Tongue (tissue), 2 donors: ENCODE measurements around the gene OR52R1. TPM values are rescaled to one million over a fixed set of nuclear protein-coding genes. Genes with fewer than 3 reads are reported as not detected.
"Not testable (repeated sequence)": the region's sequence is repeated elsewhere in the genome, so short reads cannot be mapped to it uniquely, and the experiment has no call there.

Experiments used
- DNase-seq: peaks from one replicate; pipeline ENCODE4 v3.0.0-alpha.2; 2015
- total RNA-seq: library from RNA; depleted of rRNA; stranded (reverse); fragments of >200 nt; gene quantifications from one replicate; pipeline ENCODE4 v1.2.3, GENCODE V29; 2014

OR52R1 gene
- total RNA-seq = not detected

GRCh38 chr11:4804280-4804679 lies at the start of gene OR52R1:
OR52R1 (minus strand) TSS chr11:4804380; CDS start chr11:4804380, 0 bp downstream.
- DNase-seq = no peak

- DNase-seq = no peak
Measured at GRCh38 chr11:4851033-4851432, 46.9 kb upstream of the OR52R1 start.

GRCh38 chr11:4848908-4849532 lies 44.8 kb upstream of the OR52R1 start, which contains the start of gene OR51S1:
OR51S1 (minus strand) TSS chr11:4849208; CDS start chr11:4849208, 0 bp downstream.
- DNase-seq = no peak

- DNase-seq = no peak
Measured at GRCh38 chr11:4839851-4840549, 35.8 kb upstream of the OR52R1 start.

GRCh38 chr11:4830909-4831308 lies 26.7 kb upstream of the OR52R1 start:
- DNase-seq = no peak

GRCh38 chr11:4830346-4830745 lies 26.2 kb upstream of the OR52R1 start:
- DNase-seq = no peak

- no peak for DNase-seq
Measured at GRCh38 chr11:4826425-4826824, 22.2 kb upstream of the OR52R1 start.

GRCh38 chr11:4825132-4825531 lies 21.0 kb upstream of the OR52R1 start:
- no peak for DNase-seq

GRCh38 chr11:4821021-4821420 lies 16.8 kb upstream of the OR52R1 start, which contains the start of gene OR51F2:
OR51F2 (plus strand) TSS chr11:4821321; CDS start chr11:4821422, 101 bp downstream.
- DNase-seq = no peak

- no peak for DNase-seq
Measured at GRCh38 chr11:4809246-4809645, 5.1 kb upstream of the OR52R1 start.

- DNase-seq = no peak
Measured at GRCh38 chr11:4808476-4808875, 4.3 kb upstream of the OR52R1 start.

GRCh38 chr11:4801316-4801715 lies 2.9 kb downstream of the OR52R1 start:
- DNase-seq = not testable (repeated sequence)

- DNase-seq = no peak
Measured at GRCh38 chr11:4798427-4799183, 5.6 kb downstream of the OR52R1 start.

- no peak for DNase-seq
Measured at GRCh38 chr11:4797206-4797605, 7.0 kb downstream of the OR52R1 start.

- no peak for DNase-seq
Measured at GRCh38 chr11:4782454-4782853, 21.7 kb downstream of the OR52R1 start.

GRCh38 chr11:4769838-4770237 lies 34.3 kb downstream of the OR52R1 start, which contains the start of gene OR51F1:
OR51F1 (minus strand) TSS chr11:4769938; CDS start chr11:4769938, 0 bp downstream.
- DNase-seq = no peak

GRCh38 chr11:4768094-4768493 lies 36.1 kb downstream of the OR52R1 start:
- DNase-seq = no peak

- DNase-seq = no peak
Measured at GRCh38 chr11:4766420-4767043, 37.6 kb downstream of the OR52R1 start.

- DNase-seq = no peak
Measured at GRCh38 chr11:4763096-4763495, 41.1 kb downstream of the OR52R1 start.
